ENCODE measurements around the gene LAMC3.

Gene LAMC3

GRCh38 chr9:131045300-131046092 lies 36.5 kb downstream of the LAMC3 start:
- Histone ChIP-seq H3K4me3 (IDR thresholded peaks at IDR 0.05; ENCODE audit: insufficient read depth, low read depth, low read length) (no peak overlapping the region), H4K20me1 (ENCODE audit: insufficient read depth) (no peaks in the 10 kb centered on the region), H3K79me2 (ENCODE audit: insufficient read depth, low read depth) (no peaks in the 10 kb centered on the region), H3K27me3 (ENCODE audit: insufficient read depth, low read depth) (peaks cover 61% of the 10 kb centered on the region), H3K4me2 (no peak overlapping the region), H3K9ac (no peak overlapping the region), H2AFZ (ENCODE audit: low read depth) (peak overlapping the region; percentile 14; the same call in 1 of the 2 replicates), H3K36me3 (ENCODE audit: insufficient read depth) (no peaks in the 10 kb centered on the region), H3K27ac (no peak overlapping the region), H3K4me1 (ENCODE audit: low read depth, poor library complexity, severe bottlenecking) (peaks cover 9% of the 10 kb centered on the region)
- TF ChIP-seq CTCF (conservative IDR thresholded peaks at IDR 0.05; ENCODE audit: low read depth, low read length), result no peak

- Histone ChIP-seq H4K20me1 (ENCODE audit: insufficient read depth) (no peaks in the 10 kb centered on the region), H3K36me3 (ENCODE audit: insufficient read depth) (no peaks in the 10 kb centered on the region), H2AFZ (ENCODE audit: low read depth) (no peak overlapping the region), H3K4me3 (IDR thresholded peaks at IDR 0.05; ENCODE audit: insufficient read depth, low read depth, low read length) (no peak overlapping the region), H3K79me2 (ENCODE audit: insufficient read depth, low read depth) (no peaks in the 10 kb centered on the region), H3K27ac (no peak overlapping the region), H3K4me2 (no peak overlapping the region), H3K4me1 (ENCODE audit: low read depth, poor library complexity, severe bottlenecking) (peaks cover 9% of the 10 kb centered on the region), H3K9ac (no peak overlapping the region), H3K27me3 (ENCODE audit: insufficient read depth, low read depth) (peaks cover 63% of the 10 kb centered on the region)
- no peak for TF ChIP-seq CTCF (conservative IDR thresholded peaks at IDR 0.05; ENCODE audit: low read depth, low read length)
These were observed 37.1 kb downstream of the LAMC3 start for GRCh38 chr9:131046093-131046380.

GRCh38 chr9:131046581-131047202 lies 37.7 kb downstream of the LAMC3 start:
- peak overlapping the region; percentile 54 for H2AFZ ChIP-seq (ENCODE audit: low read depth)
- H3K4me2 ChIP-seq, result 0 out of 2 replicates have a peak overlapping the region, but pooled peaks have one; percentile 17

GRCh38 chr9:131048332-131048731 lies 39.4 kb downstream of the LAMC3 start:
- TF ChIP-seq CTCF (conservative IDR thresholded peaks at IDR 0.05; ENCODE audit: low read depth, low read length), result no peak
- no peak overlapping the region for H3K9ac ChIP-seq
- peaks cover 66% of the 10 kb centered on the region for H3K27me3 ChIP-seq (ENCODE audit: insufficient read depth, low read depth)

More at GRCh38 chr9:131046581-131047202, 37.7 kb downstream of the LAMC3 start:
- Histone ChIP-seq H3K36me3 (ENCODE audit: insufficient read depth) (no peaks in the 10 kb centered on the region), H3K4me1 (ENCODE audit: low read depth, poor library complexity, severe bottlenecking) (peaks cover 9% of the 10 kb centered on the region), H4K20me1 (ENCODE audit: insufficient read depth) (no peaks in the 10 kb centered on the region), H3K9ac (no peak overlapping the region), H3K4me3 (IDR thresholded peaks at IDR 0.05; ENCODE audit: insufficient read depth, low read depth, low read length) (no peak overlapping the region), H3K27me3 (ENCODE audit: insufficient read depth, low read depth) (peaks cover 63% of the 10 kb centered on the region), H3K27ac (no peak overlapping the region), H3K79me2 (ENCODE audit: insufficient read depth, low read depth) (no peaks in the 10 kb centered on the region)
- TF ChIP-seq CTCF (conservative IDR thresholded peaks at IDR 0.05; ENCODE audit: low read depth, low read length), result peak; percentile 90

More at GRCh38 chr9:131048332-131048731, 39.4 kb downstream of the LAMC3 start:
- Histone ChIP-seq H4K20me1 (ENCODE audit: insufficient read depth) (no peaks in the 10 kb centered on the region), H3K27ac (no peak overlapping the region), H3K4me3 (IDR thresholded peaks at IDR 0.05; ENCODE audit: insufficient read depth, low read depth, low read length) (no peak overlapping the region), H2AFZ (ENCODE audit: low read depth) (no peak overlapping the region), H3K79me2 (ENCODE audit: insufficient read depth, low read depth) (no peaks in the 10 kb centered on the region), H3K4me1 (ENCODE audit: low read depth, poor library complexity, severe bottlenecking) (peaks cover 9% of the 10 kb centered on the region), H3K36me3 (ENCODE audit: insufficient read depth) (no peaks in the 10 kb centered on the region), H3K4me2 (no peak overlapping the region)

Measured in KMS-11 (cell line).